Cardiac muscle cell (in vitro differentiated cells and primary cell): ENCODE measurements around the gene MTCL1. TPM values are rescaled to one million over a fixed set of nuclear protein-coding genes. Genes with fewer than 3 reads are reported as not detected.

ENCODE experiments used
- DNase-seq, 2 donors: peaks; one replicate each; pipeline versions ENCODE4 v3.0.0 to v3.0.0-alpha.2; 2010 to 2017; ENCODE audit warnings: low read depth in 1 of 2, low spot score in 1 of 2
- H3K27ac ChIP-seq: fragments of 200-600 bp; sonication (generic); 2 replicates; pipeline ENCODE4 v1.5.1; 2016
- H3K27me3 ChIP-seq: fragments of 200-600 bp; sonication (generic); 2 replicates; pipeline ENCODE4 v1.6.0; 2016; ENCODE audit warnings: control low read depth
- H3K36me3 ChIP-seq: fragments of 200-600 bp; sonication (generic); 2 replicates; pipeline ENCODE4 v1.5.1; 2016; ENCODE audit warnings: control low read depth
- H3K4me1 ChIP-seq: fragments of 200-600 bp; sonication (generic); 2 replicates; pipeline ENCODE4 v1.8.1; 2017; ENCODE audit warnings: low read depth, mild to moderate bottlenecking, mixed run types
- H3K4me3 ChIP-seq: fragments of 200-600 bp; sonication (generic); 2 replicates; pipeline ENCODE4 v1.5.1; 2016; ENCODE audit warnings: mild to moderate bottlenecking
- H3K9me3 ChIP-seq: fragments of 200-600 bp; sonication (generic); 2 replicates; pipeline ENCODE4 v1.5.1; 2017; ENCODE audit warnings: low read depth, mild to moderate bottlenecking, control low read depth
- polyA plus RNA-seq: library from polyadenylated mRNA; unstranded; fragments of >200 nt; fragmentation: Nextera tagmentation; extraction: Ambion mirVana; gene quantifications from 2 replicates; pipeline ENCODE4 v1.2.1, GENCODE V29; 2016
- total RNA-seq: library from RNA; depleted of rRNA; stranded (reverse); fragments of >200 nt; gene quantifications from 2 replicates; pipeline ENCODE4 v1.2.3, GENCODE V29; 2016
- TF ChIP-seq, protein P1 (sequence below): IDR thresholded peaks from 2 replicates; pipeline ENCODE4 v1.5.1; 2012; ENCODE audit warnings: low read depth, mild to moderate bottlenecking, low read length

Gene MTCL1
- total and polyA plus RNA-seq, 2 experiments from 2014 or later, result 1.8 to 9.6 TPM

DNA sequence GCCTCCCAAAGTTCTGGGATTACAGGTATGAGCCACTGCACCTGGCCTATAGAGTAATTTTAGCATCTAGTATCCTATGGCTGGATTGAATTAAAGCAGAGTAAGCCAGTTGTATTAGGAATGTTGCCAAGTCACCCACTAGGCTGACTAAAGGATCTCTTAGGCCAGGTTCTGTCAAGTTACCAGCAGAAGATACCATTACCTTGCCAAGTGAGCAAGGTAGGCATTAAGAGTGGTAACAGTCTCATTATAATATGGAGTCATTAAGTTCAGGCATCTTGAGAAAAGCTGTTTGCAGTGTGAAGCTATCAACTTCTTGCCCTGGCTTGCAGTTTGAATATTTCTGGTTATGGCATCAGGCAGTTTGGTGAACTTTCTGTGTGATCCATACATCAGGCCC, 37.0 kb upstream of the MTCL1 start:
- DNase-seq, result no peak
- H3K4me1 ChIP-seq, result no peaks in the 10 kb centered on the region
- peaks cover 21% of the 10 kb centered on the region for H3K27me3 ChIP-seq
- no peaks in the 10 kb centered on the region for H3K9me3 ChIP-seq
- no peaks in the 10 kb centered on the region for H3K36me3 ChIP-seq
- H3K4me3 ChIP-seq, result no peak overlapping the region
- TF ChIP-seq, protein P1, sequence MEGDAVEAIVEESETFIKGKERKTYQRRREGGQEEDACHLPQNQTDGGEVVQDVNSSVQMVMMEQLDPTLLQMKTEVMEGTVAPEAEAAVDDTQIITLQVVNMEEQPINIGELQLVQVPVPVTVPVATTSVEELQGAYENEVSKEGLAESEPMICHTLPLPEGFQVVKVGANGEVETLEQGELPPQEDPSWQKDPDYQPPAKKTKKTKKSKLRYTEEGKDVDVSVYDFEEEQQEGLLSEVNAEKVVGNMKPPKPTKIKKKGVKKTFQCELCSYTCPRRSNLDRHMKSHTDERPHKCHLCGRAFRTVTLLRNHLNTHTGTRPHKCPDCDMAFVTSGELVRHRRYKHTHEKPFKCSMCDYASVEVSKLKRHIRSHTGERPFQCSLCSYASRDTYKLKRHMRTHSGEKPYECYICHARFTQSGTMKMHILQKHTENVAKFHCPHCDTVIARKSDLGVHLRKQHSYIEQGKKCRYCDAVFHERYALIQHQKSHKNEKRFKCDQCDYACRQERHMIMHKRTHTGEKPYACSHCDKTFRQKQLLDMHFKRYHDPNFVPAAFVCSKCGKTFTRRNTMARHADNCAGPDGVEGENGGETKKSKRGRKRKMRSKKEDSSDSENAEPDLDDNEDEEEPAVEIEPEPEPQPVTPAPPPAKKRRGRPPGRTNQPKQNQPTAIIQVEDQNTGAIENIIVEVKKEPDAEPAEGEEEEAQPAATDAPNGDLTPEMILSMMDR, result no peak
- H3K27ac ChIP-seq, result no peak overlapping the region

DNA sequence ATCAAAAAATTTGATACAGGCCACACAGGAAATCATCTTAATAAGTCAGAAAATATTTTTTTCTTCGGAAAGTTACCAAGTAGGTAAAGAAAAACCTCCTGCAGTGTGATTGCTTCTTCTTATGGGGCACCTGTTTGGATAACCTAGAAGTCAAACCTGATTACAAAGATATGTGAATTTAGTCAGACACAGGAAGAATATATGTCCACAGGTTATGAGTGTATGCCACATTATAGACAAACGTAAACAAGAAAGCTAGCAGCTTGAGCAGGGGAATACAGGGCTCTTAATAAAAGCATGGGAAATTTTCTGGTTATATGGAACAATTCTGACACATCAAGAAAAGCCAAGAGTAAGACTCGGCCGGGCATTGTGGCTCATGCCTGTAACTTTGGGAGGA, 35.8 kb upstream of the MTCL1 start:
- Histone ChIP-seq H3K36me3 (no peaks in the 10 kb centered on the region), H3K4me1 (no peaks in the 10 kb centered on the region), H3K27me3 (peaks cover 13% of the 10 kb centered on the region), H3K27ac (no peak overlapping the region), H3K4me3 (no peak overlapping the region), H3K9me3 (no peaks in the 10 kb centered on the region)
- TF ChIP-seq, protein P1, result no peak
- no peak for DNase-seq

DNA sequence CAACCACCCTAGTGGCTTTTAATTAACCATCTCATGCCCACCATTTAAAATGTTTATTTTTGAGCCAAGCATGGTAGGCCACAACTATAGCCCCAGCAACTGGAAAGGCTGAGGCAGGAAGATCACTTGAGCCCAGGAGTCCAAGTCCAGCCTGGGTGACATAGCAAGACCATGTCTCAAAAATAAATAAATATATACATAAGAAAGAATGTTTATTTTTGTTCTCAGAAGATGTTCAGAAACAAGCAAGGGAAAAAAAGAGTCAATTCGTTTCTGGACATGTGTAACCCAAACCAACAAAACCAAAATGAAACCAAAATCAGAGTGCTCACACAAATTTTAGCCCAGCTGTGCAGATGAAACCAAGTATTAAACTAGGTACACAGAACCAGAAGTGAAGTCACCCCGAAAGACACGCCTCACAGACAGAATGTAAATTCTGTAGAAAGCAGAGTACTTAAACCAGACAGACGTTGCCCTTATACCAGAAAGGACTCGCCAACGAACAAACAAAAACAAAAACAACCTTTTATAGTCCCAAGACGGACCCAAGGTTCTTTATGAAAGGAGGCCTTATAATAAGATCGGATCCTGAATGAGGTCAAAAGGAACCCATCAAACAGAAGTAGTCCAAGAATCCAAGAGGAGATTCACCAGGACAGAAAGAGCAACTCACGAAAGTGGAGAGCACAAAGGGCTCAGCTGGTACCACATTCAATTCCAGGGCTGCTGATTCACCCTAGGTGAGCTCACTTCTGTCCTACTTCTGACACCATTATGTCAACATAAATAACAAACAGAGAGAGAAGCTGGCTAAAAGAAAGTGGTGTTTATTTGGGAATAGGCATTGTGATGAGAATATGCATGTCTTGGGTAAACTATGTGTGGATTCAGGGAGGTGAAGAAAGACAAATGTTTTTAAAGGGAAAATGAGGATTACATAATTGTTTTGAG, 31.8 kb upstream of the MTCL1 start:
- Histone ChIP-seq H3K27ac (no peak overlapping the region), H3K4me1 (no peaks in the 10 kb centered on the region), H3K36me3 (no peaks in the 10 kb centered on the region), H3K4me3 (no peak overlapping the region), H3K9me3 (no peaks in the 10 kb centered on the region), H3K27me3 (no peaks in the 10 kb centered on the region)
- no peak for DNase-seq
- TF ChIP-seq, protein P1, result no peak

DNA sequence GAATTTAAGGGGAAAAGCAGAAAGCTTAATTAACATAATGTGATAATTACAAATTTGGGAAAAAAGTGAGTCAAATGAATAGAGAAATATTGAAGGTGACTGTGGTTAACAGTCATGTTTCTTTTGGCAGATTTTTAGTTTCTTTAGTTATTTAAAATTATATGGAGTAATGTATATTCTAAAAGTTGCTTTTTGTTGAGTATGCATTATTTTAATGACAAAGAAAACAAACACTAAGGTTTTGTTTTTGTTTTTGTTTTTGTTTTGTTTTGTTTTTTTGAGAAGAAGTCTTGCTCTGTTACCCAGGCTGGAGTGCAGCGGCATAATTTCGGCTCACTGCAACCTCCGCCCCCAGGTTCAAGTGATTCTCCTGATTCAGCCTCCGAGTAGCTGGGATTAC, 30.3 kb upstream of the MTCL1 start:
- Histone ChIP-seq H3K9me3 (no peaks in the 10 kb centered on the region), H3K27me3 (no peaks in the 10 kb centered on the region), H3K36me3 (no peaks in the 10 kb centered on the region), H3K27ac (no peak overlapping the region), H3K4me1 (no peaks in the 10 kb centered on the region), H3K4me3 (no peak overlapping the region)
- DNase-seq, result no peak
- TF ChIP-seq, protein P1, result no peak

DNA sequence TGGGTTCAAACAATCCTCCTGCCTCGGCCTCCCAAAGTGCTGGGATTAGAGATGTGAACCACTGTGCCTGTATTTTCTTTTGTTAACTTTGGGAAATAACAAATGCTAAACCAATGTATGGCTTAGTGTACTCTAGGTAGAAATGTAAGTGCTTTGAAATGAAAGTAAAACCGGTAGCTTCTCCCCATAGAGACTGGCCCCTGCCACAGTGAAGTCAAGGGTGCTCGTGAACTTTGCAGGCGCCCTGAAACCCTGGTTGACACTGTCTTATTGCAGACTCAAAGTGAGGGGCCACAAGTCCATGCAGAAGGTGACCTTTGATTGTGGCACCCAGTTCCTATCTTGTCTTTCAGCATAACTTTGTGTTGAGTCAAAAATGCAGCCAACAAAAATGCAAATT, 24.2 kb upstream of the MTCL1 start:
- Histone ChIP-seq H3K27ac (no peak overlapping the region), H3K36me3 (no peaks in the 10 kb centered on the region), H3K4me3 (no peak overlapping the region), H3K9me3 (no peaks in the 10 kb centered on the region), H3K4me1 (no peaks in the 10 kb centered on the region), H3K27me3 (no peaks in the 10 kb centered on the region)
- DNase-seq, result no peak
- TF ChIP-seq, protein P1, result no peak
